DND-41 (cell line): Measurements from ENCODE around the gene GPT2.

Experiments used
- CTCF ChIP-seq: IDR thresholded peaks from 2 replicates; pipeline ENCODE4 v1.5.1; 2012; ENCODE audit warnings: borderline replicate concordance, low read length, moderate library complexity, mild to moderate bottlenecking; ENCODE audit not compliant: poor library complexity, severe bottlenecking; ENCODE audit errors: extremely low read depth
- EZH2 ChIP-seq: IDR thresholded peaks from 3 replicates; pipeline ENCODE4 v1.6.1; 2012; ENCODE audit warnings: borderline replicate concordance, low read depth, mild to moderate bottlenecking, moderate library complexity, low read length, inconsistent platforms; ENCODE audit not compliant: severe bottlenecking

- TF ChIP-seq CTCF (no peak), EZH2 (no peak)
Observed at GRCh38 chr16:46871597-46871996, 12.6 kb upstream of the GPT2 start.
